Neural cell (in vitro differentiated cells): ENCODE results near the gene SIK3.

Experiments
- RAD21 ChIP-seq: fragments of 450-650 bp; conservative IDR thresholded peaks from 2 replicates; pipeline ENCODE4 v1.6.1; 2014; ENCODE audit warnings: antibody characterized with exemption, mild to moderate bottlenecking, moderate library complexity
- TF ChIP-seq, protein P1 (sequence below): fragments of 450-650 bp; IDR thresholded peaks from 2 replicates; pipeline ENCODE4 v1.5.1; 2014; ENCODE audit warnings: antibody characterized with exemption, mild to moderate bottlenecking, moderate library complexity; ENCODE audit not compliant: poor library complexity, severe bottlenecking

DNA sequence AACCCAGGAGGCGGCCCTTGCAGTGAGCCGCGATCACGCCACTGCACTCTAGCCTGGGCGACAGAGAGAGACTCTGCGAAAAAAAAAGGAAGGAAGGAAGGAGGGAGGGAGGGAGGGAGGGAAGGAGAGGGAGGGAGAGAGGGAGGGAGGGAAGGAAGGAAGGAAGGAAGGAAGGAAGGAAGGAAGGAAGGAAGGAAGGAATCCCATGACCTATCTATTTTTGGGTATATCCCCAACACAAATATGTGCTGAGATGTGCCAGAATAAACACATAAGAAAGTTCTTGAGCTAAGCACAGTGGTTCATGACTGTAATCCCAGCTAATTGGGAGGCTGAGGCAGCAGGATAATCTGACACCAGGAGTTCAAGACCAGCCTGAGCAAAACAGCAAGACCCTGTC is 82.0 kb downstream of the SIK3 start:
- TF ChIP-seq, protein P1, sequence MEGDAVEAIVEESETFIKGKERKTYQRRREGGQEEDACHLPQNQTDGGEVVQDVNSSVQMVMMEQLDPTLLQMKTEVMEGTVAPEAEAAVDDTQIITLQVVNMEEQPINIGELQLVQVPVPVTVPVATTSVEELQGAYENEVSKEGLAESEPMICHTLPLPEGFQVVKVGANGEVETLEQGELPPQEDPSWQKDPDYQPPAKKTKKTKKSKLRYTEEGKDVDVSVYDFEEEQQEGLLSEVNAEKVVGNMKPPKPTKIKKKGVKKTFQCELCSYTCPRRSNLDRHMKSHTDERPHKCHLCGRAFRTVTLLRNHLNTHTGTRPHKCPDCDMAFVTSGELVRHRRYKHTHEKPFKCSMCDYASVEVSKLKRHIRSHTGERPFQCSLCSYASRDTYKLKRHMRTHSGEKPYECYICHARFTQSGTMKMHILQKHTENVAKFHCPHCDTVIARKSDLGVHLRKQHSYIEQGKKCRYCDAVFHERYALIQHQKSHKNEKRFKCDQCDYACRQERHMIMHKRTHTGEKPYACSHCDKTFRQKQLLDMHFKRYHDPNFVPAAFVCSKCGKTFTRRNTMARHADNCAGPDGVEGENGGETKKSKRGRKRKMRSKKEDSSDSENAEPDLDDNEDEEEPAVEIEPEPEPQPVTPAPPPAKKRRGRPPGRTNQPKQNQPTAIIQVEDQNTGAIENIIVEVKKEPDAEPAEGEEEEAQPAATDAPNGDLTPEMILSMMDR: no peak
- no peak for TF ChIP-seq RAD21
